K562 (cell line): ENCODE data around the gene ACAD8. TPM values are rescaled to one million over a fixed set of nuclear protein-coding genes. Genes with fewer than 3 reads are reported as not detected.

Experiments used
- ATAC-seq: fragments of 200-7000 bp; cut with Tn5 transposase; 3 replicates; pipeline ENCODE4 v1.9.1; 2020; ENCODE audit warnings: moderate library complexity
- Bru-seq: library from RNA; stranded (reverse); fragments of 400-500 nt; gene quantifications from one replicate; lab custom pipeline; 2021; lab: Mats Ljungman, UMichigan
- BruChase-seq, 2 experiments: library from RNA; stranded (reverse); fragments of 400-500 nt; gene quantifications; one replicate each; lab custom pipeline; 2021; lab: Mats Ljungman, UMichigan
- BruUV-seq: library from RNA; stranded (reverse); fragments of 400-500 nt; replicated peaks from 2 replicates; lab custom pipeline; 2021; lab: Mats Ljungman, UMichigan
- CTCF ChIA-PET: fragments of 300-600 bp; formaldehyde crosslinking; extraction: SDS; loops from one replicate; lab custom pipeline; 2021; ENCODE audit warnings: low intra/inter-chr PET ratio; lab: Yijun Ruan, JAX
- POLR2A ChIA-PET: fragments of 300-600, 350-650 bp; sonication (Branson Sonifier 250); formaldehyde crosslinking; extraction: SDS; loops from one replicate; lab custom pipeline; 2021; ENCODE audit warnings: antibody characterized with exemption, inconsistent platforms; lab: Yijun Ruan, JAX
- DNase-seq, 4 experiments: peaks; one replicate each; pipeline versions ENCODE4 v3.0.0 to v3.0.0-alpha.2; 2011 to 2018; ENCODE audit warnings: low spot score in 3 of 4, mixed read lengths in 3 of 4; ENCODE audit errors: extremely low read depth in 1 of 4
- FAIRE-seq: peaks from 2 replicates; lab custom pipeline; 2011; peaks lifted over from hg19 to GRCh38; lab: Jason Lieb, UNC
- H2AFZ ChIP-seq: 2 replicates; pipeline ENCODE4 v1.6.0; 2011; ENCODE audit warnings: low read depth, low read length, control low read depth, inconsistent platforms
- H3K27ac ChIP-seq: fragments of 200-600 bp; 3 replicates; pipeline ENCODE4 v1.8.0; 2011; ENCODE audit warnings: low read depth, mild to moderate bottlenecking, control low read depth, inconsistent platforms, low read length, moderate library complexity, mixed read lengths; ENCODE audit errors: extremely low read depth
- H3K27me3 ChIP-seq, 2 experiments: fragments of 300-600 bp in 1 of 2; 2 replicates in 1 of 2; 3 replicates in 1 of 2; pipeline versions ENCODE4 v1.6.0 to v1.8.0; 2011; ENCODE audit warnings: inconsistent platforms in 2 of 2, low read length in 2 of 2, mild to moderate bottlenecking in 1 of 2, mixed read lengths in 1 of 2, moderate library complexity in 1 of 2; ENCODE audit not compliant: control insufficient read depth in 2 of 2, insufficient read depth in 2 of 2
- H3K36me3 ChIP-seq: fragments of 300-600 bp; 3 replicates; pipeline ENCODE4 v1.8.0; 2011; ENCODE audit warnings: mild to moderate bottlenecking, low read length, inconsistent platforms; ENCODE audit not compliant: control insufficient read depth, insufficient read depth
- H3K4me1 ChIP-seq, 2 experiments: fragments of 200-600 bp in 1 of 2; replicated peaks in 1 of 2; 2 replicates in 1 of 2; 3 replicates in 1 of 2; pipeline versions ENCODE4 v1.5.1 to v1.8.0; 2011; ENCODE audit warnings: inconsistent platforms in 2 of 2, low read length in 2 of 2, mild to moderate bottlenecking in 1 of 2, mixed read lengths in 1 of 2, moderate library complexity in 1 of 2; ENCODE audit not compliant: control insufficient read depth in 2 of 2, insufficient read depth in 2 of 2
- H3K4me2 ChIP-seq: 2 replicates; pipeline ENCODE4 v1.6.1; 2011; ENCODE audit warnings: low read length, control low read depth, inconsistent platforms, mixed read lengths; ENCODE audit not compliant: insufficient read depth
- H3K4me3 ChIP-seq: fragments of 200-600 bp; sonication (generic), shearing (Covaris generic); 2 replicates; pipeline ENCODE4 v1.5.1; 2016; ENCODE audit warnings: control low read depth, inconsistent platforms
- H3K79me2 ChIP-seq: fragments of 200-600 bp; 3 replicates; pipeline ENCODE4 v1.8.0; 2011; ENCODE audit warnings: low read length, inconsistent platforms; ENCODE audit not compliant: control insufficient read depth, insufficient read depth
- H3K9ac ChIP-seq, 2 experiments: 2 replicates each; pipeline versions ENCODE4 v1.6.0 to v1.6.1; 2011; ENCODE audit warnings: low read depth in 2 of 2, low read length in 2 of 2, control low read depth in 1 of 2, inconsistent platforms in 1 of 2, mild to moderate bottlenecking in 1 of 2, mixed read lengths in 1 of 2; ENCODE audit not compliant: insufficient read depth in 1 of 2
- H3K9me1 ChIP-seq: one replicate; pipeline ENCODE4 v1.6.0; 2011; ENCODE audit warnings: inconsistent platforms, mild to moderate bottlenecking, low read length, moderate library complexity; ENCODE audit not compliant: control insufficient read depth, insufficient read depth
- H3K9me3 ChIP-seq: replicated peaks from 2 replicates; pipeline ENCODE4 v1.5.1; 2011; ENCODE audit warnings: low read depth, low read length, inconsistent platforms; ENCODE audit not compliant: control insufficient read depth, insufficient read depth
- H4K20me1 ChIP-seq: replicated peaks from 2 replicates; pipeline ENCODE4 v1.6.1; 2011; ENCODE audit warnings: low read length, inconsistent platforms, mixed read lengths; ENCODE audit not compliant: control insufficient read depth, insufficient read depth
- C11orf30 ChIP-seq: fragments of 450-650 bp; IDR thresholded peaks from 2 replicates; pipeline ENCODE4 v1.6.1; 2016; ENCODE audit warnings: low read depth, mild to moderate bottlenecking
- HDAC1 ChIP-seq, 2 experiments: fragments of 450-650 bp; IDR thresholded peaks; 2 replicates each; pipeline ENCODE4 v1.6.1; 2016 to 2017; ENCODE audit warnings: inconsistent platforms in 1 of 2, mild to moderate bottlenecking in 1 of 2, moderate library complexity in 1 of 2
- IRF1 ChIP-seq: sonication (generic); formaldehyde crosslinking; IDR thresholded peaks from 2 replicates; pipeline ENCODE4 v1.8.0; 2022; ENCODE audit warnings: missing genetic modification reagents, mild to moderate bottlenecking, borderline replicate concordance
- MEF2A ChIP-seq: IDR thresholded peaks from 2 replicates; pipeline ENCODE4 v1.6.1; 2011; ENCODE audit warnings: low read depth, mild to moderate bottlenecking, low read length, moderate library complexity; ENCODE audit not compliant: control insufficient read depth
- MIER1 ChIP-seq: fragments of 450-650 bp; IDR thresholded peaks from 2 replicates; pipeline ENCODE4 v1.6.1; 2016; ENCODE audit warnings: antibody characterized with exemption, mild to moderate bottlenecking, low read depth
- MXI1 ChIP-seq: IDR thresholded peaks from 2 replicates; pipeline ENCODE4 v1.6.1; 2011; ENCODE audit warnings: low read depth, mild to moderate bottlenecking, improper control_type of control experiment, low read length
- PHB2 ChIP-seq: fragments of 450-650 bp; IDR thresholded peaks from 2 replicates; pipeline ENCODE4 v1.6.1; 2017; ENCODE audit warnings: low read depth
- POLR2B ChIP-seq: fragments of 450-650 bp; IDR thresholded peaks from 2 replicates; pipeline ENCODE4 v1.6.1; 2018; ENCODE audit warnings: low read depth; ENCODE audit not compliant: partially characterized antibody
- RBM34 ChIP-seq: fragments of 200-400 bp; formaldehyde crosslinking; IDR thresholded peaks from 2 replicates; pipeline ENCODE4 v1.6.1; 2018; ENCODE audit warnings: low read length, borderline replicate concordance; ENCODE audit not compliant: insufficient read depth
- SMARCA4 ChIP-seq: fragments of 450-650 bp; IDR thresholded peaks from 2 replicates; pipeline ENCODE4 v1.6.1; 2016
- ZFP30 ChIP-seq: fragments of 250-450 bp; sonication (Bioruptor Pico); IDR thresholded peaks from 2 replicates; pipeline ENCODE4 v1.8.0; 2022; ENCODE audit warnings: moderate library complexity, mild to moderate bottlenecking, inconsistent platforms, borderline replicate concordance
- ZFP36 ChIP-seq: fragments of 150-350 bp; IDR thresholded peaks from 2 replicates; pipeline ENCODE4 v1.6.1; 2018; ENCODE audit warnings: low read length, low read depth; ENCODE audit not compliant: partially characterized antibody
- ZNF165 ChIP-seq: fragments of 250-450 bp; sonication (Bioruptor Pico); IDR thresholded peaks from 2 replicates; pipeline ENCODE4 v1.4.0; 2020; ENCODE audit warnings: borderline replicate concordance
- WGBS: fragments of 100-300 bp; shearing (Covaris generic); methylation state at CpG from one replicate; pipeline ENCODE4 v1.1.6; 2016; ENCODE audit warnings: low coverage, mixed read lengths; ENCODE audit not compliant: insufficient coverage; ENCODE audit errors: missing lambda C conversion rate; 5-methylcytosine and 5-hydroxymethylcytosine counted together
- in situ Hi-C: fragments of 300-500 bp; cut with MboI; formaldehyde crosslinking; loops from 4 replicates; pipeline ENCODE4 v1.15.0; 2018; ENCODE audit warnings: inconsistent platforms, mixed read lengths
- intact Hi-C: fragments of 100-400 bp; cut with micrococcal nuclease; formaldehyde crosslinking; loops from 2 replicates; pipeline ENCODE4 v1.14.2; 2022
- long read RNA-seq, 3 experiments: library from polyadenylated mRNA in 2 of 3; library from RNA in 1 of 3; unstranded in 2 of 3; stranded (forward) in 1 of 3; transcript quantifications; one replicate each; pipeline ENCODE4 v2.0.0, GENCODE V29; 2019 to 2022
- polyA minus RNA-seq, 3 experiments: library from RNA; depleted of rRNA, polyadenylated mRNA; stranded (reverse); fragments of >200 nt; gene quantifications; 2 replicates each; pipeline ENCODE4 v1.2.3, GENCODE V29; 2011
- polyA plus RNA-seq, 8 experiments: library from polyadenylated mRNA; depleted of rRNA in 4 of 8; stranded (reverse) in 5 of 8; unstranded in 3 of 8; fragments of >200 nt; fragmentation: Nextera tagmentation in 2 of 8; fragmentation: Illumina TruSeq in 1 of 8; extraction: Ambion mirVana in 2 of 8; extraction: Trizol in 1 of 8; gene quantifications; 2 replicates each; pipeline versions ENCODE4 v1.2.1 to v1.2.3, GENCODE V29; 2011 to 2014; ENCODE audit warnings: inconsistent platforms in 1 of 8, missing spikeins in 1 of 8
- total RNA-seq, 7 experiments: library from RNA; depleted of rRNA in 6 of 7; stranded (reverse); fragments of >200 nt in 6 of 7; fragmentation: Illumina TruSeq in 2 of 7; extraction: Trizol in 2 of 7; gene quantifications; 2 replicates each; pipeline versions ENCODE4 v1.2.1 to v1.2.3, GENCODE V29; 2011 to 2021; ENCODE audit warnings: low replicate concordance in 1 of 7
- TF ChIP-seq, protein P1 (sequence below): fragments of 450-650 bp; formaldehyde crosslinking; IDR thresholded peaks from 2 replicates; pipeline ENCODE4 v1.4.0; 2020; ENCODE audit warnings: mild to moderate bottlenecking, moderate library complexity

The ACAD8 gene
- 132 and 161 TPM in 2 replicates for total RNA-seq (2011; cell fraction: chromatin; rRNA removed; ENCODE audit: low replicate concordance)
- 66.5 and 78.0 TPM in 2 replicates for total RNA-seq (2011; cell fraction: nucleolus; rRNA removed)
- 105 and 118 TPM in 2 replicates for total RNA-seq (2011; cell fraction: nucleoplasm; rRNA removed)
- total RNA-seq (2014; rRNA removed) (17.7 and 22.5 TPM in 2 replicates), total RNA-seq (2014; rRNA removed; fragmentation: Illumina TruSeq; extraction: Trizol) (19.6 and 20.1 TPM in 2 replicates), total RNA-seq (2015; rRNA removed; fragmentation: Illumina TruSeq; extraction: Trizol) (16.3 and 18.1 TPM in 2 replicates), total RNA-seq (2021) (20.2 and 23.5 TPM in 2 replicates), polyA plus RNA-seq (2011; rRNA removed) (21.1 and 31.6 TPM in 2 replicates), polyA plus RNA-seq (2014; fragmentation: Illumina TruSeq; extraction: Trizol) (17.8 and 20.7 TPM in 2 replicates), polyA plus RNA-seq (2014; fragmentation: Nextera tagmentation; extraction: Ambion mirVana) (10 to 100 TPM in 1 of 2 experiments, 1 to 10 TPM in 1; 6.5 to 11.5 TPM), polyA plus RNA-seq (2014; rRNA removed) (34.0 and 34.1 TPM in 2 replicates), polyA minus RNA-seq (2011; rRNA and poly(A)+ RNA removed) (14.4 and 24.6 TPM in 2 replicates), Bru-seq, nascent RNA (percentile 70 among the genes with signal in this experiment), BruChase-seq, experiment 1, labeled RNA remaining after a 2-hour chase (percentile 74 among the genes with signal in this experiment), BruChase-seq, experiment 2, labeled RNA remaining after a 6-hour chase (percentile 84 among the genes with signal in this experiment)
- polyA plus RNA-seq (2011; cell fraction: cytosol; rRNA removed) = 14.1 and 16.0 TPM in 2 replicates
- polyA plus RNA-seq (2011; cell fraction: nucleus; rRNA removed) = 118 and 168 TPM in 2 replicates
- polyA plus RNA-seq (2012) = 16.8 and 23.4 TPM in 2 replicates
- polyA minus RNA-seq (2011; cell fraction: cytosol; rRNA and poly(A)+ RNA removed) = 5.9 and 9.4 TPM in 2 replicates
- polyA minus RNA-seq (2011; cell fraction: nucleus; rRNA and poly(A)+ RNA removed) = 38.9 and 43.2 TPM in 2 replicates
- long read RNA-seq, experiment 1, transcript ACAD8-201 (11 exons, 2,249 nt) = major isoform, 43 of 95 reads
- long read RNA-seq, experiment 1, partial matches to known transcripts = 15 of 95 reads
- long read RNA-seq, experiment 1, other reads (novel, unspliced or antisense) = 35 of 95 reads
- long read RNA-seq, experiment 2, partial matches to known transcripts = 6 of 16 reads
- long read RNA-seq, experiment 2, other reads (novel, unspliced or antisense) = 6 of 16 reads
- long read RNA-seq, experiment 3, transcript ACAD8-201 (11 exons, 2,249 nt) = major isoform, 29 of 38 reads
- long read RNA-seq, experiment 3, partial matches to known transcripts = 1 of 38 reads
- long read RNA-seq, experiment 3, other reads (novel, unspliced or antisense) = 8 of 38 reads

- under 1% methylated on average over 58 of the region's 70 CpGs for WGBS
- ChIA-PET CTCF (no interaction called here), POLR2A (interaction anchor here (0.6 to 1.6 kb wide), 3 partner anchors 9 to 87 kb away, joined by 3 to 8 read pairs (median 4); no protein-coding TSS in a partner anchor)
- no TSS peak for BruUV-seq
- Histone ChIP-seq H4K20me1 (no peaks in the 10 kb centered on the region), H3K4me3 (peak within 1 kb of the TSS; percentile 92), H2AFZ (peak within 1 kb of the TSS; percentile 98), H3K27ac (peak within 1 kb of the TSS; percentile 54), H3K4me2 (peak within 1 kb of the TSS; percentile 96), H3K9ac (peak within 1 kb of the TSS; percentile 70 to 97), H3K79me2 (peaks cover 32% of the 10 kb centered on the region), H3K27me3 (no peaks in the 10 kb centered on the region), H3K9me1 (no peaks in the 10 kb centered on the region), H3K36me3 (peaks cover 45% of the 10 kb centered on the region), H3K9me3 (no peaks in the 10 kb centered on the region), H3K4me1 (peaks cover 3 to 17% of the 10 kb centered on the region in 2 experiments; a peak in 4 of 5 replicates)
- FAIRE-seq = peak; percentile 95
- in situ Hi-C loops = no loop called here
- intact Hi-C loops = loop anchor here (1.0 to 2.0 kb wide), 2 partner anchors 28 to 47 kb away; no protein-coding TSS in a partner anchor
- DNase-seq = peak; percentile 97 to 98 (median 97)
- ATAC-seq = peak; percentile 99
- no peak for TF ChIP-seq IRF1 (CRISPR knock-in tag)
- TF ChIP-seq HDAC1 (IDR thresholded peaks at IDR 0.05) = no peak; a peak in 1 of 4 replicates
- TF ChIP-seq RBM34 = no peak
- no peak for TF ChIP-seq PHB2
- no peak for TF ChIP-seq MIER1
- TF ChIP-seq, protein P1, sequence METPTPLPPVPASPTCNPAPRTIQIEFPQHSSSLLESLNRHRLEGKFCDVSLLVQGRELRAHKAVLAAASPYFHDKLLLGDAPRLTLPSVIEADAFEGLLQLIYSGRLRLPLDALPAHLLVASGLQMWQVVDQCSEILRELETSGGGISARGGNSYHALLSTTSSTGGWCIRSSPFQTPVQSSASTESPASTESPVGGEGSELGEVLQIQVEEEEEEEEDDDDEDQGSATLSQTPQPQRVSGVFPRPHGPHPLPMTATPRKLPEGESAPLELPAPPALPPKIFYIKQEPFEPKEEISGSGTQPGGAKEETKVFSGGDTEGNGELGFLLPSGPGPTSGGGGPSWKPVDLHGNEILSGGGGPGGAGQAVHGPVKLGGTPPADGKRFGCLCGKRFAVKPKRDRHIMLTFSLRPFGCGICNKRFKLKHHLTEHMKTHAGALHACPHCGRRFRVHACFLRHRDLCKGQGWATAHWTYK (CRISPR knock-in tag) = peak; percentile 60; the same call in 1 of the 2 replicates
- no peak for TF ChIP-seq ZNF165 (CRISPR knock-in tag)
- no peak for TF ChIP-seq MEF2A
- TF ChIP-seq ZFP36 = no peak
- TF ChIP-seq MXI1 = no peak
- TF ChIP-seq ZFP30 (CRISPR knock-in tag) = no peak
- TF ChIP-seq C11orf30 = peak; percentile 62; the same call in 1 of the 2 replicates
- no peak for TF ChIP-seq POLR2B
- no peak for TF ChIP-seq SMARCA4
Measured at GRCh38 chr11:134253188-134253993, at the start of gene ACAD8, which contains the start of gene THYN1. Gene ACAD8 (plus strand): TSS chr11:134253568. CDS start chr11:134253601, 33 bp downstream. Gene THYN1 (minus strand): TSS chr11:134253352. CDS start chr11:134252882, 470 bp downstream.
